HL-60 (cell line): ENCODE data around the gene HVCN1.

ENCODE experiments used
- DNase-seq, 2 experiments: peaks; one replicate each; pipeline ENCODE4 v3.0.0-alpha.2; 2010 to 2020; ENCODE audit warnings: low read depth in 1 of 2, low spot score in 1 of 2
- H3K27ac ChIP-seq: fragments of 250-450 bp; sonication (Bioruptor Pico); replicated peaks from 2 replicates; pipeline ENCODE4 v1.5.1; 2020; ENCODE audit warnings: mild to moderate bottlenecking, moderate library complexity
- H3K27me3 ChIP-seq: fragments of 250-450 bp; sonication (Bioruptor Pico); 2 replicates; pipeline ENCODE4 v1.5.1; 2021; ENCODE audit warnings: mild to moderate bottlenecking, moderate library complexity; ENCODE audit not compliant: insufficient read depth, poor library complexity, severe bottlenecking
- H3K4me3 ChIP-seq: replicated peaks from 2 replicates; pipeline ENCODE4 v1.5.1; 2011; ENCODE audit warnings: mild to moderate bottlenecking, control low read depth, low read length; ENCODE audit not compliant: insufficient read depth
- GABPA ChIP-seq: IDR thresholded peaks from 2 replicates; pipeline ENCODE4 v1.6.1; 2012; ENCODE audit warnings: low read depth
- POLR2AphosphoS5 ChIP-seq: IDR thresholded peaks from 2 replicates; pipeline ENCODE4 v1.6.1; 2012; ENCODE audit warnings: low read depth
- SPI1 ChIP-seq: IDR thresholded peaks from 2 replicates; pipeline ENCODE4 v1.6.1; 2012; ENCODE audit warnings: low read depth, mild to moderate bottlenecking, borderline replicate concordance
- TF ChIP-seq, protein P1 (sequence below): IDR thresholded peaks from one replicate; pipeline ENCODE4 v1.5.1; 2011; ENCODE audit warnings: low read length, control low read depth, inconsistent platforms; ENCODE audit not compliant: insufficient read depth
- TF ChIP-seq, protein P2 (sequence below): IDR thresholded peaks from 2 replicates; pipeline ENCODE4 v1.6.1; 2012; ENCODE audit warnings: low read depth; ENCODE audit not compliant: insufficient replicate concordance

Gene HVCN1

DNA sequence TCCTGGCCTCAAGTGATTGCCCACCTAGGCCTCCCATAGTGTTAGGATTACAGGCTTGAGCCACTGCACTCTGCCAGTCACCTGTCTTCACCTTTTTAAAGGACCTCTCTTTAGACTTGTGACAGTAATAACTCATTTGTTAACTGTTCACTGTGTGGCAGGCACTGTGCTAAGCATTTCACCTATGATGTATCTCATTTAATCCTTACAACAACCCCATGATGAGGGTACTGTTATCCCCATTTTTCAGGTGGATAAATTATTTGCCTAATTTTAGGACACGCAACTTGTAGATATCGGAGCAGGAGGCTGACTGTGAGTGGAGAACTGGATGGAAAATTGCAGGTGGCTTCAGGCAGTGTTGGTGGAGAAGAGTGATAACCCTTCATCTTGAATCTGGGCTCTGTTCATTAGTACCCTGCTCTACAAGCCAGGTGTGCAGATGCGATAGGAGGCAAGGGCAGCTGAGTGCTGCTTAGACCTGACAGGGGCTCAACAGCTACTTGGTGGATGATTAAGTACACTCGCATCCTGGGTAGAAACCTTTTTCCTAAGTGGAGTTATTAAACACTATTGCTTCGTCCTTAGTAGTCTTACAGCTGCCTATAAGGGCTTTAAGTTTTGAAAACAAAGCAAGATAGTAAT, 72.3 kb downstream of the HVCN1 start:
- H3K27ac ChIP-seq = no peak overlapping the region
- H3K27me3 ChIP-seq = no peaks in the 10 kb centered on the region
- no peak for DNase-seq
- no peak for TF ChIP-seq POLR2AphosphoS5
- no peak for TF ChIP-seq GABPA
- TF ChIP-seq, protein P1, sequence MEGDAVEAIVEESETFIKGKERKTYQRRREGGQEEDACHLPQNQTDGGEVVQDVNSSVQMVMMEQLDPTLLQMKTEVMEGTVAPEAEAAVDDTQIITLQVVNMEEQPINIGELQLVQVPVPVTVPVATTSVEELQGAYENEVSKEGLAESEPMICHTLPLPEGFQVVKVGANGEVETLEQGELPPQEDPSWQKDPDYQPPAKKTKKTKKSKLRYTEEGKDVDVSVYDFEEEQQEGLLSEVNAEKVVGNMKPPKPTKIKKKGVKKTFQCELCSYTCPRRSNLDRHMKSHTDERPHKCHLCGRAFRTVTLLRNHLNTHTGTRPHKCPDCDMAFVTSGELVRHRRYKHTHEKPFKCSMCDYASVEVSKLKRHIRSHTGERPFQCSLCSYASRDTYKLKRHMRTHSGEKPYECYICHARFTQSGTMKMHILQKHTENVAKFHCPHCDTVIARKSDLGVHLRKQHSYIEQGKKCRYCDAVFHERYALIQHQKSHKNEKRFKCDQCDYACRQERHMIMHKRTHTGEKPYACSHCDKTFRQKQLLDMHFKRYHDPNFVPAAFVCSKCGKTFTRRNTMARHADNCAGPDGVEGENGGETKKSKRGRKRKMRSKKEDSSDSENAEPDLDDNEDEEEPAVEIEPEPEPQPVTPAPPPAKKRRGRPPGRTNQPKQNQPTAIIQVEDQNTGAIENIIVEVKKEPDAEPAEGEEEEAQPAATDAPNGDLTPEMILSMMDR = no peak
- TF ChIP-seq SPI1 = no peak
- TF ChIP-seq, protein P2, sequence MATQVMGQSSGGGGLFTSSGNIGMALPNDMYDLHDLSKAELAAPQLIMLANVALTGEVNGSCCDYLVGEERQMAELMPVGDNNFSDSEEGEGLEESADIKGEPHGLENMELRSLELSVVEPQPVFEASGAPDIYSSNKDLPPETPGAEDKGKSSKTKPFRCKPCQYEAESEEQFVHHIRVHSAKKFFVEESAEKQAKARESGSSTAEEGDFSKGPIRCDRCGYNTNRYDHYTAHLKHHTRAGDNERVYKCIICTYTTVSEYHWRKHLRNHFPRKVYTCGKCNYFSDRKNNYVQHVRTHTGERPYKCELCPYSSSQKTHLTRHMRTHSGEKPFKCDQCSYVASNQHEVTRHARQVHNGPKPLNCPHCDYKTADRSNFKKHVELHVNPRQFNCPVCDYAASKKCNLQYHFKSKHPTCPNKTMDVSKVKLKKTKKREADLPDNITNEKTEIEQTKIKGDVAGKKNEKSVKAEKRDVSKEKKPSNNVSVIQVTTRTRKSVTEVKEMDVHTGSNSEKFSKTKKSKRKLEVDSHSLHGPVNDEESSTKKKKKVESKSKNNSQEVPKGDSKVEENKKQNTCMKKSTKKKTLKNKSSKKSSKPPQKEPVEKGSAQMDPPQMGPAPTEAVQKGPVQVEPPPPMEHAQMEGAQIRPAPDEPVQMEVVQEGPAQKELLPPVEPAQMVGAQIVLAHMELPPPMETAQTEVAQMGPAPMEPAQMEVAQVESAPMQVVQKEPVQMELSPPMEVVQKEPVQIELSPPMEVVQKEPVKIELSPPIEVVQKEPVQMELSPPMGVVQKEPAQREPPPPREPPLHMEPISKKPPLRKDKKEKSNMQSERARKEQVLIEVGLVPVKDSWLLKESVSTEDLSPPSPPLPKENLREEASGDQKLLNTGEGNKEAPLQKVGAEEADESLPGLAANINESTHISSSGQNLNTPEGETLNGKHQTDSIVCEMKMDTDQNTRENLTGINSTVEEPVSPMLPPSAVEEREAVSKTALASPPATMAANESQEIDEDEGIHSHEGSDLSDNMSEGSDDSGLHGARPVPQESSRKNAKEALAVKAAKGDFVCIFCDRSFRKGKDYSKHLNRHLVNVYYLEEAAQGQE = no peak
- no peak overlapping the region for H3K4me3 ChIP-seq

DNA sequence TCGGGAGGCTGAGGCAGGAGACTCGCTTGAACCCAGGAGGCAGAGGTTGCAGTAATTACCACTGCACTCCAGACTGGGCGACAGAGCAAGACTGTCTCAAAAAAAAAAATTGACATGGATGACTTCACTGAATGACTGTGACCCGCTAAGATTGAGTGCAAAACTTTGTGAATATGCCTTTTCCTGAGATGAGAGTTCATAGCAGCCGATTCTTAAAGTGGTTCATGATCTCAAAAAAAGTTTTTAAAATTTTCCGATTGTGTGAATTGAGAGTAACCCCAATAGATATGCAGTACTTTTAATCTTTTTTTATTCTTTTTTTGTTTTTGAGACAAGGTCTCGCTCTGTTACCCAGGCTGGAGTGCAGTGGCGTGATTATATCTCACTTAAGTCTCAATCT, 73.7 kb downstream of the HVCN1 start:
- H3K27me3 ChIP-seq = no peaks in the 10 kb centered on the region
- H3K4me3 ChIP-seq = no peak overlapping the region
- no peak overlapping the region for H3K27ac ChIP-seq
- DNase-seq = no peak
- TF ChIP-seq POLR2AphosphoS5 (no peak), SPI1 (no peak), GABPA (no peak)
- TF ChIP-seq, protein P1 = no peak
- TF ChIP-seq, protein P2 = no peak

DNA sequence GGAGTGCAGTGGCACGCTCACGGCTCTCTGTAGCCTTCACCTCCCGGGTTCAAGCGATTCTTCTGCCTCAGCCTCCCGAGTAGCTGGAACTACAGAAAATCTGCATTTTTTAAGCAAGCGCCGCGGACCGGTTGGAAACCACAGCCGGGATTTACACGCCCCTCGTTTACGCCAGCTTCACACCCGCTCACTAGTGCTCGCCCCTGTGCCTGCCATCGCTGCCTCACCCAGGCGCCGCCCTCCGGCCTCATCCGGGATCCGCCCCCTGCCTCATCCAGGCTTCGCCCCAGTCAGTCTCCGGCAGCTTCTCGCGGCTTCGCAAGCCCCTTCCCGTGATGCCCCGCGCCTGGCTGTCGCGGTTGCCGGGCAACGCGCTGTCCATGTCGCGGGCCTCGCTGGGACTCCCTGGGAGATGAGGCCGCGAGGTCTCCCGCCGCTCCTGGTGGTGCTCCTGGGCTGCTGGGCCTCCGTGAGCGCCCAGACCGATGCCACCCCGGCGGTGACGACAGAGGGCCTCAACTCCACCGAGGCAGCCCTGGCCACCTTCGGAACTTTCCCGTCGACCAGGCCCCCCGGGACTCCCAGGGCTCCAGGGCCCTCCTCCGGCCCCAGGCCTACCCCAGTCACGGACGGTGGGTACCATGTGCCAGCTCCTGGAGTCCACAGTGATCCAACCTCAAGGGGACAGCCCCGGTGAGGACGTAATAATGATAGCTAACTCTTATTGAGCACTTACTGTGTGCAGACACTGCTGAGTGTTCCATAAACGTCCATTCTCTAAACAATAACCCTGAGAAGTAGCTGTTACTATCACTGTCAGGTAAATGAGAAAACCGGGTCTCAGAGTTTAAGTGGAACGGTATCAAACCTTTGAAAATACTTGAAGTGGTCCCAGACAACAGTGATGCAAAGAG, 74.9 kb downstream of the HVCN1 start, which contains the start of gene TCTN1:
Gene TCTN1, plus strand, starts transcription at position 359 of the 914 bp plus-strand sequence. Its CDS starts 54 bp downstream, at position 413.
- peak within 1 kb of the TSS; percentile 69 for H3K4me3 ChIP-seq
- no peaks in the 10 kb centered on the region for H3K27me3 ChIP-seq
- peak within 1 kb of the TSS; percentile 56 for H3K27ac ChIP-seq
- TF ChIP-seq SPI1 = no peak
- TF ChIP-seq, protein P2 = peak; percentile 17
- DNase-seq = peak; percentile 92 to 98
